ENCODE measurements around the gene ACVR1.

Gene ACVR1

DNA sequence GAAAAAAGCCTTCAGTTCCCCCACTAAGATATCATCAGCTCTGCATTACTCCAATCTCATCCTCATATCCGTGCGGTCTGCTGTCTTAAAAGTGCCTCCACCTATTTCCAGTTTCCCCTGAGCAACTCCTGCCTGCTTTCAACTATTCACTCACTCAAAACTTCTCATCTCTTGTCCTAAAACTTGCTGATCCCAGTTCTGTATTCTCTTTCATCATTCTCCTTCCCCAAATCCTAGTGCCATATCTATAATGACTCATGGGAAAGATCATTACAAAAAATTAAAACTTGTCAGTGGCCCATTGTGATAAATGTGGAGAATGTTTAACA is 20.0 kb downstream of the ACVR1 start:
- DNase-seq (ENCODE audit: low spot score): no peak

DNA sequence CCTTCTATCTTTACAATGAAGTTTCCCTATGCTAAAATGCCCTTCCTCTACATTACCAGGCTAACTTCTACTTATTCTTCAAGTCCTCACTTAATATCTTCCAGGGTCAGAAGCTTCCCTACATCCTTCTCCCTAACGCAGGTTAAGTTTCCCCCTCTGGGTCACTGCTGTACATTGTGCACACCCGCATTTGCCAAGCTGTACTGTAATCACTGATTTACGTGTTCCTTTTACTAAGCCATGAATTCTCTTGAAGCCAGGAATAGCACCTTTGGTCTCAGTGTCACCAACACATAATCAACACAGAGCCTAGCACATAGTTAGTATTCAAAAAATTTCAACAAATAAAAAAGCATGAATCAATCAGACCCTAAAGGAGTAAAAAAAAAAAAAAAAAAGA is 22.3 kb downstream of the ACVR1 start:
- DNase-seq (ENCODE audit: low spot score): no peak

DNA sequence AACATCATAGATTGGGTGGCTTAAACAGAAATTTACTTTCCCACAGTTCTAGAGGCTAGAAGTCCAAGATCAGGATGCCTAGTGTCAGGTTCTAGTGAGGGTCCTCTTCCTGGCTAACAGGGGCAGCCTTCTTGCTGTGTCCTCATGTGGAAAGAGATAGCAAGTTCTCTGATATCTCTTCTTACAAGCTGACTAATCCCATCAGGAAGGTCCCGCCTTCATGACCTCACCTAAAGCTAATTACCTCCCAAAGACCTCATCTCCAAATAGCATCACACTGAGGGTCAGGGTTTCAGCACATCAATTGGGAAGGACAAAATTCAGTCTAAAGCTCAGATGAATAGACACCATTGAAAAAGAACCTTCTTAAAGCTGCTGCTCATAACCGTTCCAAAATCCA is 22.9 kb downstream of the ACVR1 start:
- DNase-seq (ENCODE audit: low spot score): no peak

DNA sequence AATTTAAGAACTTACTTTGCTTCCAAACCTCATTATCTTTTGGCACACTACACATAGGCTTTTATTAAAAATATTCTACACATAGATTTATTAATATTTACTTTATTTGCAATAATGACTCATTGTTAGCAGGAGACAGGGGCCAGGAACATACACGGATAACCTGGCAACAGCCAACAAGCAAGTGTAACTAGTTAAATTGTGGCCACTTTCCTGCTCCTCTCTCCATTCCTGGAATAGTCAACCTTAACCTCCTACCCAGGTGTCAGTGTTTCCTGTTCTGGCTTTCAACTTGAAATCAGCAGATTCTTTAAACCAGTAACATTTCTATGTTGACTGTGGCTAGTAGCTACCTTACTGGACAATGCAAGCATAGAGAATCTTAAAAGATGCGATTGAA is 26.5 kb downstream of the ACVR1 start:
- no peak for DNase-seq (ENCODE audit: low spot score)

- DNase-seq (ENCODE audit: low spot score): no peak
These were observed 27.9 kb downstream of the ACVR1 start for GRCh38 chr2:157848213-157848612.

- DNase-seq (ENCODE audit: low spot score): no peak
These were observed 31.0 kb downstream of the ACVR1 start for GRCh38 chr2:157845081-157845480.

GRCh38 chr2:157843935-157844334 is 32.2 kb downstream of the ACVR1 start:
- no peak for DNase-seq (ENCODE audit: low spot score)

DNA sequence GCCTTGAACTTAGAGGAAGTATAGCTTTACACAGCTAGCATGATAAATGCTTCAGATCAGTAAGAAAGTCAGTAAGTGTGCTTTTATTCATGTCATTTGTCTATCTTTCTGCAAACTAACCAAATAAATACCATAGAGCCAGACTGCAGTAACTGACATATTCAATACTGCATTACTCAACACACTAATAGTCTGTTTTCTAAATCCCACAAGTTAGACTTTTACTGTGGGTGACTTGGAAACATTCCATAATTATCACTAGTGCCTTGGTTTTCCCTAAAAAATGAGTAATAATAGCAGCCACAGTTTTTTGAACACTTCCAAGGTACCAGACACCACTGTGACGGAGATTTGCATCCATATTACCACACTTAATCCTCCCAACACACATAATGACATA is 33.0 kb downstream of the ACVR1 start:
- DNase-seq (ENCODE audit: low spot score): no peak

GRCh38 chr2:157842106-157842879 is 33.8 kb downstream of the ACVR1 start:
- DNase-seq (ENCODE audit: low spot score): no peak

- DNase-seq (ENCODE audit: low spot score): no peak
These were observed 34.6 kb downstream of the ACVR1 start for GRCh38 chr2:157841485-157841884.

DNA sequence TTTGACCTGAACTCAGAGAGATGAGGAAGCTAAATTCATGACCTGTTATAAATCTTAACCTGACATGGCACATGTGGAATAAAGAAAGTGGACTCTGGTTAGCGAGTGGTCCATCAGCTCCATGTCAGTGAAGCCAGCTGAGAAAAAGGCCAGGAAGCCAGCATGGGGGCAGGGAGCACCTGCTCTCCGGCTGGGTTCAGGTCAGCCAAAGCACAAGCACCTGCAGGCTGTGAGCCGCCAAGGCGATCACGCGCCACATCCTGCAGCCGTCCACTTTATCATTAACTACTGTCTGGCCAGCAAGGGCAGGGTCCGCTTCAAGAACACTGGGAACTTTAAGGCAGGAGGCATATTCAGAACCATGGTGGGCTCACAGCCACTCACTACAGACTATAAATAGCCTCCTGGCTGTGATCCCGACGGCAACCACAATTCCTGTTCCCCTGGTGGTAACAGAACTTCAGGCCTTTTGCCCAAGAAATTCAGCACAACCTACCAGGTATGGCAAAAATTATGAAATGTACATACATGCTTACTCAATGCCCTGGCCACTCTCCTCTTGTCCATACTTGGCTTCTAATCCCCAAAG is 35.5 kb downstream of the ACVR1 start:
- no peak for DNase-seq (ENCODE audit: low spot score)

GRCh38 chr2:157839822-157840221 is 36.3 kb downstream of the ACVR1 start:
- no peak for DNase-seq (ENCODE audit: low spot score)

- peak; percentile 78 for DNase-seq (ENCODE audit: low spot score)
These were observed 36.8 kb downstream of the ACVR1 start for GRCh38 chr2:157839162-157839801.

GRCh38 chr2:157838442-157839161 is 37.5 kb downstream of the ACVR1 start:
- DNase-seq (ENCODE audit: low spot score): peak; percentile 50

- DNase-seq (ENCODE audit: low spot score): no peak
These were observed 38.2 kb downstream of the ACVR1 start for GRCh38 chr2:157837851-157838441.

GRCh38 chr2:157836531-157836930 is 39.6 kb downstream of the ACVR1 start:
- DNase-seq (ENCODE audit: low spot score): no peak

- DNase-seq (ENCODE audit: low spot score): no peak
These were observed 40.7 kb downstream of the ACVR1 start for GRCh38 chr2:157835425-157835824.

GRCh38 chr2:157835006-157835405 is 41.1 kb downstream of the ACVR1 start:
- DNase-seq (ENCODE audit: low spot score): no peak

DNA sequence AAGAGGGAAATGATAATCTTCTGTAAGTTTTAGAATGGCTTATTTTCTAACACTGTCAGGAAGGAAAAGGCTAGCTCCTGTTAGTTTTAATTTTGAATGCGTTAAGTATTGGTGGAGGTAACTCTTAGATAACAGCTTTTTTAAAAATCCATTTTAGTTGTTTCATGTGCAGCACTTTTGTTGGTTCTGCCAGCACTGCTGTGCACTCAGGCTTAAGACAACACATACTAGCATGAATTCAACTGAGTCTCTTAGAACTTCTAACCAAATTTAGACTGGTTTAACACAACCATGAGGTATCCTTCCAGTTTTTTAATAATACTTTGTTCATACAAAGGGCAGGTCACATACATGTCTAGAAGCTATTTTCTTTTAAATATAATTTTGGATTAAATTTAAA is 42.4 kb downstream of the ACVR1 start:
- DNase-seq (ENCODE audit: low spot score): no peak

GRCh38 chr2:157831573-157832315 is 44.4 kb downstream of the ACVR1 start:
- DNase-seq (ENCODE audit: low spot score): no peak

- no peak for DNase-seq (ENCODE audit: low spot score)
These were observed 45.2 kb downstream of the ACVR1 start for GRCh38 chr2:157830696-157831570.
